ENCODE results near the gene COLGALT1.
"Not testable (repeated sequence)": the region's sequence is repeated elsewhere in the genome, so short reads cannot be mapped to it uniquely, and the experiment has no call there.

The COLGALT1 gene

DNA sequence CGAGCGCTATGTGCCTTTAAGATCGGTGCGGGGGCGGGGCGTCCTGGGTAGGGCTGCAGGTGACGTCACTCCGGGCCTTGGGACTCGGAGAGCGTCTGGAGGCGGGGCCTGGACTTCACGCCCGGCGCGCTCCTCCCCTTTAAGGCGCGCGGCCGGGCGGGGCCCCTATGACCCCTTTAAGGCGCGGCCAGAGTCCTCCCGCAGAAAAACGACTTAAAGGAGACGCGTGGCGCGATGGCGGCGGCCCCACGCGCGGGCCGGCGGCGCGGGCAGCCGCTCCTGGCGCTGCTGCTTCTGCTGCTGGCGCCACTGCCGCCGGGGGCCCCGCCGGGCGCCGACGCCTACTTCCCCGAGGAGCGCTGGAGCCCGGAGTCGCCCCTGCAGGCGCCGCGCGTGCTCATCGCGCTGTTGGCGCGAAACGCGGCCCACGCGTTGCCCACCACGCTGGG lies at the start of gene COLGALT1:
Gene COLGALT1 (plus strand): TSS at position 170 of the 449 bp plus-strand sequence. CDS start 65 bp downstream, at position 235.
- in situ Hi-C loops (cut with HindIII; ENCODE audit: low sequenced_read_pairs) = no loop called here

DNA sequence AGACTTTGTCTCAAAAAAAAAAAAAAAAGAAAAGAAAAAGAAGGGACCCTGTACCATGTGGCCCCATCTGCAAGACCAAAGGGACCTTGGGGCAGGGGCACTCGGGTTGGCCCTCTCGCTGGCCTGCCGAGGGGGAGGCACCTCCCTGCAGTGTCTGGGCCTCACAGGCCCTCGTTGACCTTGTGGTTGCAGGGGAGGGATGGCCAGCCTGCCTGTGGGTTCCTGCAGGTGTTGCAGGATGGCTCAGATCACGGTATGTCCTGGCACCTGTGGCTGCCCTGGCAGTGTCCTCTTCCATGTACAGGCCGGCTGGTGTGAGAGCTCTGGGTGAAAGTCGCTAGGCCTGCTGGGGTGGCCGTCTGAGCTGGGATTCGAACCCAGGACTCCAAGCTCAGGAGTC lies 48.7 kb upstream of the COLGALT1 start:
- in situ Hi-C loops (cut with HindIII; ENCODE audit: low sequenced_read_pairs) = no loop called here

DNA sequence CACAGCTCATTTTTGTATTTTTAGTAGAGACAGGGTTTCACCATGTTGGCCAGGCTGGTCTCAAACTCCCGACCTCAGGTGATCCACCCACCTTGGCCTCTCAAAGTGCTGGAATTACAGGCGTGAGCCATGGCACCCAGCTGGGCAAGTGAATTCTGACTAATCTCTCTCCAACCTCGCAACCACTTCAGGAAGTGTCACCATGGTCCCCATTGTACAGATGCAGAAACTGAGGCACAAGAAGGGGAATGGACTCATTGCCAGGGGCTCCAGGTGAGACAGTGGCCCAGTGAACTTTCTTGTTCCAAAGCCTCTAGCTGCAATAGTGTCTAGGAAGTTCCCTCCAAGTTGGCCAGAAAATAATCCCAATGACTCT lies 46.9 kb upstream of the COLGALT1 start:
- in situ Hi-C loops (cut with HindIII; ENCODE audit: low sequenced_read_pairs) = not testable (repeated sequence)

DNA sequence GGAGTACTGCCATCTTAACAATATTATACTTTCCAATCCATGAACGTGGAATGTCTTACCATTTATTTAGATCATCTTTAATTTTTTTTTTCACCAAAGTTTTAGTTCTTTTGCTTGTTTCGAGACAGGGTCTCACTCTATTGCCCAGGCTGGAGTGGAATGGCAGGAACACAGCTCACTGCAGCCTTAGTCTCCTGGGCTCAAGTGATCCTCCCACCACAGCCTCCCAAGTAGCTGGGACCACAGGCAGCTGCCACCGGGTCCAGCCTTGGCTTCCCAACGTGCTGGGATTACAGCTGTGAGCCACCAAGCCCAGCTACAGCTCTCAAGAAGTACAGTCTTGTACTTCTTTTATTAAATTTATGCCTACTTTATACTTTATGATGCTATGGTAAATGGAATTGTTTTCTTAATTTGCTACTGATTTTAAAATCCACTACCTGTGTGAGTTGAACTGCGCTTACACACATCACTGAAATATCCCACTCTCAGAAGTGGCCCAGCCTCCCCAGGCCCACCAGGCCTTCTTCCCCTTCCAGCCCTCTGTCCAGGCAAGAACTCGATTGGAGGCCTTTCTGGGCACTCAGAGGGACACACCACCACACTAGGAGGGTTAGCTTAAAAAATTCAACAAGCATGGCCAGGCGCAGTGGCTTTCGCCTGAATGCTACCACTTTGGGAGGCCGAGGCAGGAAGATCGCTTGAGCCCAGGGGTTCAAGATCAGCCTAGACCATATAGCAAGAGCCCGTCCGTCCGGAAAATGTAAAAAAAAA lies 45.0 kb upstream of the COLGALT1 start:
- in situ Hi-C loops (cut with HindIII; ENCODE audit: low sequenced_read_pairs) = no loop called here

DNA sequence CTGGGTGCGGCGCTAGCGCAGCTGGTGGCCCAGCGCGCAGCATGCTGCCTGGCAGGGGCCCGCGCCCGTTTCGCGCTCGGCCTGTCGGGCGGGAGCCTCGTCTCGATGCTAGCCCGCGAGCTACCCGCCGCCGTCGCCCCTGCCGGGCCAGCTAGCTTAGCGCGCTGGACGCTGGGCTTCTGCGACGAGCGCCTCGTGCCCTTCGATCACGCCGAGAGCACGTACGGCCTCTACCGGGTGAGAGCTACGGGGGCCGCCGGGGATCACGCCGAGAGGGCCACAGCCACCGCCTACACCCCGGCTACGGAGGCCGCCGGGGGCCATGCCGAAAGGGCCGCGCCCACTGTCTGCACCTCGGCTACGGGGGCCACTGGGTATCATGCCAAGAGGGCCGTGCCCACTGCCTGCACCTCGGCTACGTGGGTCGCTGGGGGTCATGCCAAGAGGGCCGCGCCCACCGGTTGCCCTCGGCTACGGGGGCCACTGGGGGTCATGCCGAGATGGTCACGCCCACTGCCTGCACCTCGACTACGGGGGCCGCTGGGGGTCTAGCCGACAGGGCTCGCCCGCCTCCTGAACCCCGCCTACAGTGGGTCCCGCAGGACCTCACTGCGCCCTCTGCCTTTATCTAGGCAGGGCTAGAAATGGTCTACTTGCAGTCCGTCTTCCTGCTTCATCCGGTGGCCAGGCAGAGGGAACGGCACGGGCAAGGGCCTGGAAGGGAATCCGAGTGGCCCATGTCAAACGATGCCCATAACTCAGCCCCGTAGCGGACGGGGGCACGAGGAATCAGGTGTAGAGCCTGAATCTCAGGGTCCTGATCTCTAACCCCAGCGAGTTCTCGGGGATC lies 43.5 kb upstream of the COLGALT1 start:
- in situ Hi-C loops (cut with HindIII; ENCODE audit: low sequenced_read_pairs) = no loop called here

DNA sequence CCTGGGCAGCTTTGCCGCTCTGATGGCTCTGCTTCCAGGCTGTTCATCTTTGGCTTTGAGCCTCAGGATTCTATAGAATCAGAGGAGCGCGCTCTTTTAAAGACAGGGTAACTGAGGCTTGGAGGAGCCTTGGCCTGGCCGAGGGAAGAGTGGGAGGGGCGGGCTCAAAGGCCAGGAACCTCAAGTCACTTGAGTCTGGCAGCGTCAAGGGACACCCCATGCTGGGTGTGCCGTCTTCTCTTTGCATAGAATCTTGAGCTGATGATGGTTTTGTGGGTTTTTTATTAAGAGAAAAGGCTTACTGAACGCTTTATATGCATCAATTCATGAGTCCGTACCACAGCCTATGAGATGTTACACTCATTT lies 42.9 kb upstream of the COLGALT1 start:
- in situ Hi-C loops (cut with HindIII; ENCODE audit: low sequenced_read_pairs) = no loop called here

DNA sequence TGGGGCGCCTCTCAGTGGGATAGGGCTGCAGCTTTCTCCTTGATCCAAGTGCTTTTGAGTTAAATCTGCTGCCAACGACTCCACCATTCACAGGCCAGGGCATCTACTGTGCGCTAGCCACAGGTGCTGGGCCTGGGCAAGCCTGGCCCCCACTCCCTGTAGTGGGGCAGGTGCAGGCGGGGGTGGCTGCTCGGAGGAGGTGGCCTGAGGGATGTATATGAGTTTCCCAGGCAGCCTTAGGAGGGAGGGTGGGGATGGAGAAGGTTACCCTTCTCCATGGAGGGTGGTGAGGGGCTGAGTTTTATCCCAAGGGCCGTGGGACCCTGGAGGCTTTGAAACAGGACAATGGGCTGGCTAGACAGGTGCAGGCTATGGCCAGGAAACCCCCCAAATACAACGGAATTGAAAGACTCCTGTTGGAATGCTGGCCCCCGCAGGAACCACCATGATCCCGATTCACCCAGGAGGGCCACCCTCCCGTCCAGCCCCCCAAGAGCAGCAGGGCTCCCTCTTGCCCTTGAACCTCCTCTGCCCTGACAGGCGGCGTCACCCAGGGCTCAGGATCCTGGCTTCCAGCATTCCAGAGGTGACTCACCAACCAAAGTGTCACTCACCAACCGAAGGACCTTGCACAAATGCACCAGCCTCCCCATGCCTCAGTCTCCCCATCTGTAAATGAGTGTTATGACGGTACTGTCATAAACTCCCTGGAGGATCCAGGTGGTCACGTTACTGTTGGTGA lies 39.9 kb upstream of the COLGALT1 start:
- in situ Hi-C loops (cut with HindIII; ENCODE audit: low sequenced_read_pairs) = no loop called here

DNA sequence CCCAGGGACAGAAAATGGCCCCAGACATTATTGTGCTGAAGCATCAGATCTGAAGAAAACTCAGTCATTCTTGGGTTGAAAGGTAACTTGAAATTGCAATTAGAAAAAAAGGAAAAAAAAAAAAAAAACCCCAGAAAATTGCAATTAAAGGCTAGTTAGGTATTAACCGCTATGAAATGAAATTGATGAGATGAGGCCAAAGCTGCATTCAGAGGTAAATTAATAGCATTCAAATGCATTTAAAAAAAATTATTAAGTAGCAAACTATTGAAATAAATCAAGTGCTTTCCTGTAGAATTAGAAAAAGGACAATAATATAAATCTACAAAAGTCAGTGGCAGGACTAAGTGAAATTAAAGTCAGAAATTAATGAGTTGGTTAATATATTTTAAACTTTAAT lies 37.6 kb upstream of the COLGALT1 start:
- in situ Hi-C loops (cut with HindIII; ENCODE audit: low sequenced_read_pairs) = no loop called here

DNA sequence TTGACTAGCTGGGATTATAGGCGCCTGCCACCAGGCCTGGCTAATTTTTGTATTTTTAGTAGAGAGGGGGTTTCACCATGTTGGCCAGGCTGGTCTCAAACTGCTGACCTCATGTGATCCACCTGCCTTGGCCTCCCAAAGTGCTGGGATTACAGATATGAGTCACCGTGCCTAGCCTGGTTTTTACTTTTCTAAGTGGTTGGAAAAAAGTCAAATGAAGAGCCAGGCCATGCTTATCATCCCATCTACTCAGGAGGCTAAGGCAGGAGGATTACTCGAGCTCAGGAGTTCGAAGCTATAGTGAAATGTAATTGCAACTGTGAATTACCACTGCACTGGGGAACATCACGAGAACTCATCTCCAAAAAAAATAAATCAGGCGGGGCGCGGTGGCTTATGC lies 36.8 kb upstream of the COLGALT1 start:
- in situ Hi-C loops (cut with HindIII; ENCODE audit: low sequenced_read_pairs) = not testable (repeated sequence)

DNA sequence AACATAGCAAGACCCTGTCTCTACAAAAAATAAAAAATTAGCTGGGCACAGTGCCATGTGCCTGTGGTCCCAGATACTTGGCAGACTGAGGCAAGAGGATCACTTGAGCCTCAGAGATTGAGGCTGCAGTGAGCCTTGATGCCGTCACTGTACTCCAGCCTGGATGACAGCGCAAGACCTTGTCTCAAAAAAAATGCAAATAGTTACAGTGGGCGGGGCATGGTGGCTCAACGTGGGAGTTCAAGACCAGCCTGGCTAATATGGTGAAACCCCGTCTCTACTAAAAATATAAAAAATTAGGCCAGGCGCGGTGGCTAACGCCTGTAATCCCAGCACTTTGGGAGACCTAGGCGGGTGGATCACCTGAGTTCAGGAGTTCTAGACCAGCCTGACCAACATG lies 35.5 kb upstream of the COLGALT1 start:
- in situ Hi-C loops (cut with HindIII; ENCODE audit: low sequenced_read_pairs) = no loop called here

DNA sequence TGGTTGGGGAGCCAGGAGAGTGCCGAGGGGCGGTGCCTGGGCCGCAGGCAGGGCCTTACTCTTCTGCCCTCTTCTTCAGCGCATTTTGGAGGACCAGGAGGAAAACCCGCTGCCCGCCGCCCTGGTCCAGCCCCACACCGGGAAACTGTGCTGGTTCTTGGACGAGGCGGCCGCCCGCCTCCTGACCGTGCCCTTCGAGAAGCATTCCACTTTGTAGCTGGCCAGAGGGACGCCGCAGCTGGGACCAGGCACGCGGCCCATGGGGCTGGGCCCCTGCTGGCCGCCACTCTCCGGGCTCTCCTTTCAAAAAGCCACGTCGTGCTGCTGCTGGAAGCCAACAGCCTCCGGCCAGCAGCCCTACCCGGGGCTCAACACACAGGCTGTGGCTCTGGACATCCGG lies 34.6 kb upstream of the COLGALT1 start:
- in situ Hi-C loops (cut with HindIII; ENCODE audit: low sequenced_read_pairs) = no loop called here

DNA sequence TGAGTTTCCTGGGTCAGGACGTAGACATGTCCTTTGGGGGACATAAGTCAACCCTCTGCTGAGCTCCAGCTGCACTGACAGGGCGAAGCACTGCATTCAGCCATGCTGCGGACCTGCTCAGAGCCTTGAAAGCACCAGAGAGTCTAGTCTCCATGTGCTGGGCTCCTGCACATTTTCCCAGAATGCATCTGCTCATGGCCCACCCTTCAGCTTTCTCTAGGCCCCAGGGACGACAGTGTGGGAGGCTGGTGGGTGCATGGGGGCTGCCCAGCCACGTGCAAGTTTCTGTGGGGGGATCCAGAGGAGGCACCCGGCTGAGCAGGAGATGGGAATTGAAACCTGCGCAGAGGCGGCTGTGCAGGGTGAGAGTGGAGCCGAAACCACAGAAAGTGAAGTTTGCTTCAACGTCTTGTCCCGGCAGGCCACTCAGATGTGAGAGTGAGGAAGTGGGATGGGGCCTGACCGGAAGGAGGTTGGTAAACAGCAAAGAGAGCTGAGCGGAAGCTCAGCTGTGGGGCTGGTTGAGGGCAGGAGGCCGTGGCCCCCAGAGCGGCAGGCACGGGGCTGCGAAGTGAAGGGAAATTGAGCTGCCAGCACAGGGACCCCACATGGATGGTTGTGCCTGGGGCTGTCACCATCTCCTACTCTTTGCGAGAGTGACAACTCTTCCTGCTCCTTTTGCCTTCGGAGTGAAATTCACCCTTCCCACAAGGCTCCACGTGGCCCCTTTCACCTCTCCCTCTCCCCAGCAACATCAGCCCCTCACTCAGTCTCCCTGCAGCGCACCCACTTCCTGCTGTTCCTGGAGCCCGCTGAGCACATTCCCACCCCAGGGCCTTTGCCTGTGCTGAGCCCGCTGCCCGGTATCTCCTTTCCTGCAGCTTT lies 32.2 kb upstream of the COLGALT1 start:
- in situ Hi-C loops (cut with HindIII; ENCODE audit: low sequenced_read_pairs) = no loop called here

DNA sequence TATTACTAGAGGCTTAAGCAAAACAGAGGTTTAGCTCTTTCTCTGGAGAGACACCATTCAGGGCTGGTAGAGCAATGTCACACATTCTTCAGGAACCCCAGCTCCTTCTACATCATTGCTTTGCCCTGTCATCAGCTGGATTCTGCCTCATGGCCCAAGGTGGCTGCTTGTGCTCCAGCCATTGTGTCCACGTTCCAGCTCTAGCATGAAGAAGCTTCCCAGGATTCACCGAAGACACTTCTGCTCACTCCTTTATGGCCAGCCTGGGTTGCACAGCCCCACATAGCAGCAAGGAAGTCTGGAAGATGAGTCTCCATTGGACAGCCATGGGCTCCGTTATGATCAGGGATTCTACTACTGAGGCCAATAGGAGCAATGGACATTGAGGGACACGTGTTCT lies 30.8 kb upstream of the COLGALT1 start:
- in situ Hi-C loops (cut with HindIII; ENCODE audit: low sequenced_read_pairs) = no loop called here

DNA sequence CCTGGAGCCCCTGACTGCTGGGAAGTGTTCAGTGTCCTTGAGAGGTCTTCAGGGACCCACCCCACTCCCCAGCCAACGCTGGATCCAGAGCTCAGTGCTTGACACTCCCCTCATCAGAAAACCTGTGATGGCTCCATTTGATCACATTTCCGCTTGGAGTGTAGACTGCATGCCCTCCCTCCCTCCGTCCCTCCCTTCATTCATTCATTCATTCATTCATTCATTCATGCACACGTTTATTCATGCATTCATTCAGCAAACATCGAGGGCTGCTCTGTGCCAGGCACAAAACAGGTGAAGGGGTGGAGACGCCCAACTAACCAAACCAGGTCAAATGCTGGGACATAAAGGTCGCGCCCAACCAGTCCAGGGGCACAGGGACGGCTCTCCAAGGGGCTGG lies 30.3 kb upstream of the COLGALT1 start:
- in situ Hi-C loops (cut with HindIII; ENCODE audit: low sequenced_read_pairs) = no loop called here

DNA sequence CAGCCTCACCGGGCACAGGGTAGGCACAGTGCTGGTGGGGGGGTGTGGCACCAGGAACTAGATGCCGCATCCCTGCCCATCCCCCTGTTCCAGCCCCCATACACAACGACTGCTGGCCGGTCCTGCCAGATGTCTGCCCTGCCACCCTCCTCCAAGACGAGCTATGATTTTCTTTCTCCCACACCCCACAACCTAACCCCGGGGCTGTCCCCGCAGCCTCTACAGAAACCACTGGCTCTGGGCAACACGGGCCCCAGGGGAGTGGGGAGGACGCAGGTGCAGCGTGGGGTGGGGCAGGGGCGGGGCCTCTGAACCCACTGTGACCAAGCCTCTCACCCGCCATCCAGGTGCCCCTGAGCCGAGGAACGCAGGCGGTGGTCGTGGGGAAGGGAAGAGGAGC lies 28.5 kb upstream of the COLGALT1 start:
- in situ Hi-C loops (cut with HindIII; ENCODE audit: low sequenced_read_pairs) = no loop called here

DNA sequence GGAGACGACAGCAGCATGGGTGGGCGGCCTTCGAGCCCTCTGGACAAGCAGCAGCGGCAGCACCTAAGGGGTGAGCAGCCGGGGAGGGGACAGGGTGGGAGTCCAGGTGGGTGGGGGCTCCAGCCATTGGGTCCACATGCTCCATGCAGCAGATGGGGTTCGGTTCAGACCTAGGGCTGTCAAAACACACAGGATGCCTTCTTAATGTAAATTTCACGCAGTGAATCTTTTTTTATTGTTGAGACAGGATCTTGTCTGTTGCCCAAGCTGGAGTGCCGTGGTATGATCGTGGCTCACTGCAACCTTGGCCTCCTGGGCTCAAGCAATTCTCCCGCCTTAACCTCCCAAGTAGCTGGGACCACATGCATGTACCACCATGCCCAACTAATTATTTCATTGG lies 28.1 kb upstream of the COLGALT1 start:
- in situ Hi-C loops (cut with HindIII; ENCODE audit: low sequenced_read_pairs) = no loop called here

DNA sequence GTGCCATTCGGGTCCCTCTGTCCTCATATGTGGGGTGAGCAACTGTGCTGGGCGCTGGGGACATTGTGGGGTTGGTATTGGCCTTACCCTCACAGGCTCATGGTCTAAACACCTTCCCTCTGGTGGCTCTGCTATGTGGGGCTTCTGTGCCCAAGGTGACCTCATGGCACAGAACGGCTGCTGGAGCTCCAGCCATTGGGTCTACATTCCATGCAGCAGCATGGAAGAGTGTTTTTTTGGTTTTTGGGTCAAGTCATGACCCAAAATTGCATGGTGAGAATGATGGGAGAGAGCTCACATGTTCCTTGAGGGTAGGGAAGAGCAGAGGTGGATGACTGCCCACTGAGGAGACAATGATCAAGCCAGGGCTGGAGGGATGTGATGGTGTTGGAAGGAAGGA lies 26.8 kb upstream of the COLGALT1 start:
- in situ Hi-C loops (cut with HindIII; ENCODE audit: low sequenced_read_pairs) = no loop called here

DNA sequence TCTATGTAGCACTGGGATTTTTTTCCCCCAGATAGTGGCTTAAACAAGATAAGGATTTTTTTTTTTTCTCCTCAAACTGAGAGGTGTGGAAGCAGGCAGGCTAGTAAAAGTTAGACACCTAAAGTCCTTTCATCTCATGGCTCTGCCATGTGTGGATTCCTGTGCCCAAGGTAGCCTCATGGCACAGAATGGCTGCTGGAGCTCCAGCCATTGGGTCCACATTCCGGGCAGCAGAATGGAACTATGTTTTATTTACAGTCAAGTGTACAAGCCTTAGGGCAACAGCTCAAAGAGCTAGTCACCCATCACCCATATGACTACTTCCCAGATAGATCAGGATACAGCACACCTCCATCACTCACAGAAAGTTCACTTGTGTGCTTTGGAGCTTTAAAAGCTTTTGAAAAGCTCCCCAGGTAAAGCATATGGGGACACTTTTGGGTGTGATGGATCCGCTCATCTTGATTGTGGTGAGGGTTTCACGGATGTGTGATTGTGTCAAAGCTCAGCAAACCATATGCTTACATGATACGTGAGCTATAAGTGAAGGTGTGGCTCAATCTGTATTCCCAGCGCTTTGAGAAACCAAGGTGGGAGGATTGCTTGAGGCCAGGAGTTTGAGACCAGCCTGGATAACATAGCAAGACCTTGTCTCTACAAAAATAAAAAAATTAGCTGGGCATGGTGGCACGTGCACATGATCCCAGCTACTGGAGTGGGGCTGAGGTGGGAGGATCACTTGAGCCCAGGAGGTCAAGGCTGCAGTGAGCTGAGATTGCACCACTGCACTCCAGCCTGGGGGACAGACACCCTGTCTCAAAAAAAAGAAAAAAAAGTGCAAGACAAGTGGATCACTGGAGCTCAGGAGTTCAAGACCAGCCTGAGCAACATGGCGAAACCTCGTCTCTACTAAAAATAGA lies 25.9 kb upstream of the COLGALT1 start:
- in situ Hi-C loops (cut with HindIII; ENCODE audit: low sequenced_read_pairs) = no loop called here

DNA sequence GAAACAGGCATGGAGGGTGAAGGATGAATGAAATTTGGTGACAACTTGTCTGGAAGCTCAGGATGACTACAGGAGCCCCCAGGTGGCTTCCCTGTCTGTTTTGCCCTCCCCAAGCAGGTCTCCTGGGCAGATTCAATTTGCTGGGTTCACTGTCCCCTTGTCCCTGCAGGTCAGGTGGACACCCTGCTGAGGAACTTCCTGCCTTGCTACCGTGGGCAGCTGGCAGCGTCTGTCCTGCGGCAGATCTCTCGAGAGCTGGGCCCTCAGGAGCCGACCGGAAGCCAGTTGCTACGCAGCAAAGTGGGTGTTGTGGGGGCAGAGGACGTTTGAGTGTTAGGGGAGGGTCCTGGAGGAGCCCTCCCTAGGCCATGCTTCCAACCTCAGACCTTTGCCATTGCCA lies 24.9 kb upstream of the COLGALT1 start:
- in situ Hi-C loops (cut with HindIII; ENCODE audit: low sequenced_read_pairs) = no loop called here

DNA sequence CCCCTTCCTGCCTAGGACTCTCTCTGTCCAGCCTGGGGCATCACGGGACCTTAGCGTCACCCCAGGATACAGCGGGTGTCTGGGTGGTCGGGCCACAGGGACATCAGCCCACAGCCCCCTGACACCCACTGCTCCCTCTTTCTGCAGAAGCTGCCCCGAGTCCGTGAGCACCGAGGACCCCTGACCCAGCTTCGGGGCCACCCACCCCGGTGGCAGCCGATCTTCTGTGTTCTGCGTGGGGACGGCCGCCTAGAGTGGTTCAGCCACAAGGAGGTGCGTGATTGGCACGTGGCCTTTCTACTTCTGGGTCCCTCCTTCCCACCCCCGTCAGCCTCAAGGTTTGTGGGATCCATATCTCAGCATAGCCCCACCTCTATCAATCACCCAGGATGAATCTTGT lies 23.3 kb upstream of the COLGALT1 start:
- in situ Hi-C loops (cut with HindIII; ENCODE audit: low sequenced_read_pairs) = no loop called here
